H54 (cell line): ENCODE data around the gene TIMM29.
"Not testable (repeated sequence)": the region's sequence is repeated elsewhere in the genome, so short reads cannot be mapped to it uniquely, and the experiment has no call there.

ENCODE experiments used
- DNase-seq: peaks from one replicate; pipeline ENCODE4 v3.0.0; 2011; ENCODE audit warnings: low spot score, mixed read lengths; ENCODE audit not compliant: insufficient read length
- FAIRE-seq: peaks from 3 replicates; lab custom pipeline; 2011; peaks lifted over from hg19 to GRCh38; lab: Jason Lieb, UNC
- POLR2A ChIP-seq: IDR thresholded peaks from 2 replicates; pipeline ENCODE4 v1.6.1; 2011; ENCODE audit warnings: low read depth, mild to moderate bottlenecking, low read length

Gene TIMM29

GRCh38 chr19:10920288-10920655, 8.3 kb upstream of the TIMM29 start:
- DNase-seq, result no peak
- no peak for TF ChIP-seq POLR2A
- FAIRE-seq, result no peak

GRCh38 chr19:10920781-10921180, 7.8 kb upstream of the TIMM29 start:
- DNase-seq (no peak), FAIRE-seq (no peak)
- no peak for TF ChIP-seq POLR2A

DNA sequence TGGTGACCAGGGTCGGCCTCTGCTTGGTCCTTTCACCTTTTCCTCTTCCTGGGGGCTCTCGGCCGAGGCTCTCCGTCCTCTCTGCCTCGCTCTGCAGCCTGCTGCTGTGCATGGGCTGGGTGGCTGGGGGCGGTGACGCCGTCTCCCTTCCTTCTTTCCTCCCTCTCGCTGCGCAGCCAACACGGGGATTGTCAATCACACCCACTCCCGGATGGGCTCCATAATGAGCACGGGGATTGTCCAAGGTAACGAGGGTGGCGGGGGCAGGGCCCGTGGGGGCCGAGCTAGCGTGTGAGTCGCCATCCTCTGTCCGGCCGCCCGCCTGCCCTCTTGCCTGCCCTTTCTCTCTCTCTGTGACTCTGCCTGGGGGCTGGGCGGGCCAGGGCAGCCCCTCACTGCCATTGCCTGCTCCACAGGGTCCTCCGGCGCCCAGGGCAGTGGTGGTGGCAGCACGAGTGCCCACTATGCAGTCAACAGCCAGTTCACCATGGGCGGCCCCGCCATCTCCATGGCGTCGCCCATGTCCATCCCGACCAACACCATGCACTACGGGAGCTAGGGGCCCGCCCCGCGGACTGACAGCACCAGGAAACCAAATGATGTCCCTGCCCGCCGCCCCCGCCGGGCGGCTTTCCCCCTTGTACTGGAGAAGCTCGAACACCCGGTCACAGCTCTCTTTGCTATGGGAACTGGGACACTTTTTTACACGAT, 7.3 kb upstream of the TIMM29 start:
- no peak for TF ChIP-seq POLR2A
- FAIRE-seq, result no peak
- no peak for DNase-seq

DNA sequence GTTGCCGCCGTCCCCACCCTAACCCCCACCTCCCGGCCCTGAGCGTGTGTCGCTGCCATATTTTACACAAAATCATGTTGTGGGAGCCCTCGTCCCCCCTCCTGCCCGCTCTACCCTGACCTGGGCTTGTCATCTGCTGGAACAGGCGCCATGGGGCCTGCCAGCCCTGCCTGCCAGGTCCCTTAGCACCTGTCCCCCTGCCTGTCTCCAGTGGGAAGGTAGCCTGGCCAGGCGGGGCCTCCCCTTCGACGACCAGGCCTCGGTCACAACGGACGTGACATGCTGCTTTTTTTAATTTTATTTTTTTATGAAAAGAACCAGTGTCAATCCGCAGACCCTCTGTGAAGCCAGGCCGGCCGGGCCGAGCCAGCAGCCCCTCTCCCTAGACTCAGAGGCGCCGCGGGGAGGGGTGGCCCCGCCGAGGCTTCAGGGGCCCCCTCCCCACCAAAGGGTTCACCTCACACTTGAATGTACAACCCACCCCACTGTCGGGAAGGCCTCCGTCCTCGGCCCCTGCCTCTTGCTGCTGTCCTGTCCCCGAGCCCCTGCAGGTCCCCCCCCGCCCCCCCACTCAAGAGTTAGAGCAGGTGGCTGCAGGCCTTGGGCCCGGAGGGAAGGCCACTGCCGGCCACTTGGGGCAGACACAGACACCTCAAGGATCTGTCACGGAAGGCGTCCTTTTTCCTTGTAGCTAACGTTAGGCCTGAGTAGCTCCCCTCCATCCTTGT, 6.5 kb upstream of the TIMM29 start:
- TF ChIP-seq POLR2A, result no peak
- DNase-seq, result no peak
- no peak for FAIRE-seq

- DNase-seq (no peak), FAIRE-seq (no peak)
- no peak for TF ChIP-seq POLR2A
Observed at GRCh38 chr19:10922638-10923014, 6.0 kb upstream of the TIMM29 start.

- TF ChIP-seq POLR2A, result no peak
- FAIRE-seq, result no peak
Observed at GRCh38 chr19:10923260-10924112, 5.1 kb upstream of the TIMM29 start.

GRCh38 chr19:10924597-10924996, 4.0 kb upstream of the TIMM29 start:
- no peak for FAIRE-seq
- no peak for TF ChIP-seq POLR2A
- no peak for DNase-seq

More at GRCh38 chr19:10923260-10924112, 5.1 kb upstream of the TIMM29 start:
- DNase-seq, result no peak

DNA sequence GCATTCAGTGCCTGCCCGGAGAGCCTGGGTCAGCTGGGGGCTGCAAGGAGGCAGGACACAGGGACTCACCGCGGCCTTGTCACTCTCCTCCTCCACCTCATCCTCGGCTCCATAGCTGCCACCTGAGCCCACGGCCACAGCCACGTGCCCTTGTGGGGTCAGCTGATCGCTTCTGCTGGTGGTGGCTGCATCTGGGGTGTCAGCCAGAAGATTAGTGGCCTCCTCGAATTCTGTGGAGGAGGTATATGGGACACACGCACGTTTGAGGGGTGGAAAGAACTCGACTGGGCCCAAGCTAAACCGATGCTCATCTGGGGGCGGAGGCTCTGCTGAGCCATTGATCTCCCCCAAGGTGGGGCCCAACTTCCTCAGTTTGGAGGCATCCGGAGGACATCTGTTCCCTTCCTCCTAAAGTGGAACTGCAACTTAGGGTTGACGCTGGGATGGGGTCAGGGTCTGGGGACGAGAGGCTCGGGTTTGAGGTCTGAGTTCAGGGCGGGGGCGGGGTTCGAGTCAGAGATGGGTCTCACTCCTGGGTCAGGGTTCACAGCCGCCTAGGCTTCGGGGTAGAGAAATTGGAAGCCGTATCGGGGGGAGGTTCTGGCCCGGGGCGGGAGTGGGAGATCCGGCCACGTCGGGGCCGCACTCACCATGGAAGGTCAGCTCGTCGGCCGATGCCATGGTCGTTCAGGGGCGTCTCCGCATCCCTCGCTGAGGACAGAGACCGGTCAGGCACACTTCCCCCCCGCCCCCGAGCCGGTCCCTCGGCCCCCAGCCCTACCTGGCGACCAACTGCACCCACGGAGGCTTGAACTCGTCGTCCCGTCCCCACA, 665 bp upstream of the TIMM29 start:
- no peak for FAIRE-seq
- no peak for TF ChIP-seq POLR2A
- DNase-seq, result no peak

GRCh38 chr19:10929402-10929794, 787 bp downstream of the TIMM29 start:
- no peak for TF ChIP-seq POLR2A
- FAIRE-seq, result no peak

DNA sequence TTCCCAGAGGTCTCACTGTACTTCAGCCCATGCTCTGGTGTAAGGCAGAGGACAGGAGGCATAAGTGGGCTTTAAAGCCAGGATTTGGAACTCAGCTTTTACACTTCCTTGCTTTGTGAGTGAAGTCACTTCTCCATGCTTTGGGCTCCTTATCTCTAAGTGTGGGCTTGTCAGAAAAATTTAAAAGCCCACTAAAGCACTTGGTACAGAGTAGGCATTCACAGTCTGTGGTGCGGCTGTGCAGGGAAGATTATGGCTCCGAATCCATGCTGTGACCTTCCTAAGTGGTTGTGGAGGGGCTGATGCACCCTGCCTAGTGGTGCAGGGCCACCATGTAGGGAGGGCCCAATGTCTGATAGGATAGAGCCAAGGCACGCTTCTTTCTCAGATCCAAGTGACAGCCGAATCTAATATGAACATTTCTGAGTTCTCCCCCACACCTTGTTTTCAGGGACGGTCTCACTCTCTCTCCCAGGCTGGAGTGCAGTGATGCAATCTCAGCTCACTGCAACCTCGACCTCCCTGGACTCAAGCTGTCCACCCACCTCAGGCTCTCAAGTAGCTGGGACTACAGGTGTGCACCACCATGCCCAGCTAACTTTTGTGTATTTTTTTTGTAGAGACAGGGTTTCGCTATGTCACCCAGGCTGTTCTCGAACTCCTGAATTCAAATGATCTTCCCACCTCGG, 6.9 kb downstream of the TIMM29 start:
- FAIRE-seq (no peak), DNase-seq (no peak)
- no peak for TF ChIP-seq POLR2A

More at GRCh38 chr19:10929402-10929794, 787 bp downstream of the TIMM29 start:
- DNase-seq, result no peak

DNA sequence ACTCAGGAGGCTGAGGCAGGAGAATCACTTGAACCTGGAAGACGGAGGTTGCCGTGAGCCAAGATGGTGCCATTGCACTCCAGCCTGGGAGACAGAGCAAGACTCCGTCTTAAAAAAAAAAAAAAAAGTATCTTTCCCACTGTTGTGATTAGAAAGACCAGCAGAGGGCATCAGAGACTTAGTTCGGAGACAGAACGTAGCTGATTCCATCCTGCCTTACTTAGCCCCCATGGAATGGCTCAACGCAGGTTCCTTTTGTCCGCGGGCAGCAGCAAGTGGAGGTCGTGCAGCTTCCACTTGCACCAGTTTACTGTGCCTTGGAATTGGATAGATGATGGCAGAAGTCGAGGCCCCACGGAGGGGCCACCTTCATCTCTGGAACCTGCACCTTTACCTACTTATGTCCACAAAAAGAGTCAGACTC, 8.1 kb downstream of the TIMM29 start:
- TF ChIP-seq POLR2A, result no peak
- FAIRE-seq (no peak), DNase-seq (no peak)

DNA sequence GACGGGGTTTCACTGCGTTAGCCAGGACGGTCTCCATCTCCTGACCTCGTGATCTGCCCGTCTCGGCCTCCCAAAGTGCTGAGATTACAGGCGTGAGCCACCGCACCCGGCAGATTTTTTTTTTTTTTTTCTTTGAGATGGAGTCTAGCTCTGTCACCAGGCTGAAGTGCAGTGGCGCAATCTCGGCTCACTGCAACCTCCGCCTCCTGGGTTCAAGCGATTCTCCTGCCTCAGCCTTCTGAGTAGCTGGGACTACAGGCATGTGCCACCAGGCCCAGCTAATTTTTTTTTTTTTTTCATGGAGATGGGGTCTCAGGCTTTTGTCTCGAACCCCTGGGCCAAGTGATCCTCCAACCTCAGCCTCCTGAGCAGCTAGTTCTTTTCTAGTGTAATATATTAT, 13.0 kb downstream of the TIMM29 start:
- FAIRE-seq, DNase-seq: not testable (repeated sequence)

GRCh38 chr19:10943412-10943811, 14.8 kb downstream of the TIMM29 start:
- not testable (repeated sequence) for FAIRE-seq, DNase-seq
